IMR-90 (cell line): ENCODE measurements around the gene NAV2. TPM values are rescaled to one million over a fixed set of nuclear protein-coding genes. Genes with fewer than 3 reads are reported as not detected.
A peak's percentile ranks its signal among the peaks of the same experiment; 100 is the strongest.

Experiments used
- ATAC-seq: fragments of 200-7000 bp; cut with Tn5 transposase; 2 replicates; pipeline ENCODE4 v1.9.1; 2020; ENCODE audit warnings: low read depth, mild to moderate bottlenecking, moderate library complexity
- BruUV-seq: library from RNA; stranded (reverse); fragments of 400-500 nt; replicated peaks from 2 replicates; lab custom pipeline; 2021; lab: Mats Ljungman, UMichigan
- CTCF ChIA-PET: fragments of 300-600 bp; formaldehyde crosslinking; extraction: SDS; loops from one replicate; lab custom pipeline; 2021; ENCODE audit warnings: antibody characterized with exemption; lab: Yijun Ruan, JAX
- POLR2A ChIA-PET: fragments of 300-600 bp; sonication (Branson Sonifier 250); formaldehyde crosslinking; loops from one replicate; lab custom pipeline; 2022; ENCODE audit warnings: antibody characterized with exemption; ENCODE audit not compliant: unreplicated experiment; lab: Charles Lee
- DNase-seq: peaks from one replicate; pipeline ENCODE4 v3.0.0; 2013
- H2AFZ ChIP-seq: replicated peaks from 2 replicates; pipeline ENCODE3; 2013; ENCODE audit warnings: low read length, mild to moderate bottlenecking; ENCODE audit not compliant: poor library complexity
- H2AK5ac ChIP-seq: 2 replicates; pipeline ENCODE4 v1.6.1; 2013; ENCODE audit warnings: low read depth, low read length, inconsistent platforms
- H2AK9ac ChIP-seq: replicated peaks from 2 replicates; pipeline ENCODE3; 2013; ENCODE audit warnings: mild to moderate bottlenecking, low read depth, low read length, moderate library complexity; ENCODE audit not compliant: poor library complexity
- H2BK120ac ChIP-seq: 2 replicates; pipeline ENCODE4 v1.6.1; 2013; ENCODE audit warnings: low read depth, low read length, inconsistent platforms
- H2BK15ac ChIP-seq: 3 replicates; pipeline ENCODE4 v1.6.1; 2013; ENCODE audit warnings: low read depth, low read length, inconsistent platforms
- H2BK20ac ChIP-seq: 2 replicates; pipeline ENCODE4 v1.6.1; 2013; ENCODE audit warnings: low read depth, mild to moderate bottlenecking, inconsistent platforms, low read length, moderate library complexity
- H2BK5ac ChIP-seq: 2 replicates; pipeline ENCODE4 v1.6.1; 2013; ENCODE audit warnings: mild to moderate bottlenecking, low read depth, low read length, inconsistent platforms; ENCODE audit not compliant: poor library complexity, severe bottlenecking
- H3K14ac ChIP-seq: replicated peaks from 2 replicates; pipeline ENCODE4 v1.6.1; 2013; ENCODE audit warnings: low read depth, low read length, inconsistent platforms
- H3K18ac ChIP-seq: 2 replicates; pipeline ENCODE4 v1.6.1; 2013; ENCODE audit warnings: low read depth, low read length, control low read depth
- H3K23ac ChIP-seq: 2 replicates; pipeline ENCODE4 v1.6.1; 2013; ENCODE audit warnings: low read depth, low read length, inconsistent platforms
- H3K27ac ChIP-seq: 2 replicates; pipeline ENCODE4 v1.5.1; 2013; ENCODE audit warnings: mild to moderate bottlenecking, control low read depth, low read length; ENCODE audit not compliant: insufficient read depth
- H3K27me3 ChIP-seq: 2 replicates; pipeline ENCODE4 v1.6.1; 2013; ENCODE audit warnings: low read length; ENCODE audit not compliant: control insufficient read depth, insufficient read depth
- H3K36me3 ChIP-seq: 2 replicates; pipeline ENCODE4 v1.6.1; 2013; ENCODE audit warnings: low read length, mixed read lengths; ENCODE audit not compliant: control insufficient read depth, insufficient read depth
- H3K4ac ChIP-seq: 2 replicates; pipeline ENCODE4 v1.6.1; 2013; ENCODE audit warnings: low read depth, low read length, inconsistent platforms
- H3K4me1 ChIP-seq: 2 replicates; pipeline ENCODE4 v1.6.1; 2013; ENCODE audit warnings: low read length, mixed read lengths; ENCODE audit not compliant: control insufficient read depth, insufficient read depth
- H3K4me2 ChIP-seq: 2 replicates; pipeline ENCODE4 v1.6.1; 2013; ENCODE audit warnings: low read depth, mild to moderate bottlenecking, control low read depth, low read length, moderate library complexity
- H3K4me3 ChIP-seq: 2 replicates; pipeline ENCODE4 v1.5.1; 2013; ENCODE audit warnings: low read depth, mild to moderate bottlenecking, control low read depth, low read length, moderate library complexity; ENCODE audit not compliant: insufficient read depth
- H3K56ac ChIP-seq: 2 replicates; pipeline ENCODE4 v1.6.1; 2013; ENCODE audit warnings: low read length, inconsistent platforms; ENCODE audit not compliant: insufficient read depth; ENCODE audit errors: extremely low read depth
- H3K79me1 ChIP-seq, 2 experiments: 2 replicates each; pipeline ENCODE4 v1.6.1; 2013; ENCODE audit warnings: low read length in 2 of 2, inconsistent platforms in 1 of 2, low read depth in 1 of 2
- H3K9ac ChIP-seq: 2 replicates; pipeline ENCODE4 v1.6.1; 2013; ENCODE audit warnings: low read depth, low read length, control low read depth
- H3K9me1 ChIP-seq: 2 replicates; pipeline ENCODE4 v1.6.1; 2013; ENCODE audit warnings: low read length, inconsistent platforms; ENCODE audit not compliant: insufficient read depth
- H3K9me3 ChIP-seq: 2 replicates; pipeline ENCODE4 v1.6.1; 2013; ENCODE audit warnings: low read length; ENCODE audit not compliant: control insufficient read depth, insufficient read depth
- H4K20me1 ChIP-seq: 2 replicates; pipeline ENCODE4 v1.6.1; 2013; ENCODE audit warnings: low read length, inconsistent platforms; ENCODE audit not compliant: insufficient read depth
- H4K5ac ChIP-seq: 2 replicates; pipeline ENCODE4 v1.6.1; 2013; ENCODE audit warnings: mild to moderate bottlenecking, low read depth, low read length, control low read depth
- H4K8ac ChIP-seq, 2 experiments: 2 replicates each; pipeline ENCODE4 v1.6.1; 2013; ENCODE audit warnings: low read depth in 2 of 2, low read length in 2 of 2, control low read depth in 1 of 2, inconsistent platforms in 1 of 2
- H4K91ac ChIP-seq: 2 replicates; pipeline ENCODE4 v1.6.1; 2013; ENCODE audit warnings: low read depth, low read length, inconsistent platforms; ENCODE audit not compliant: insufficient read depth
- CEBPB ChIP-seq: IDR thresholded peaks from 2 replicates; pipeline ENCODE4 v1.6.1; 2012; ENCODE audit warnings: low read depth, low read length, improper control_type of control experiment
- FOS ChIP-seq: fragments of 150-350 bp; IDR thresholded peaks from 2 replicates; pipeline ENCODE4 v1.6.1; 2016; ENCODE audit warnings: low read depth, low read length
- MAZ ChIP-seq: IDR thresholded peaks from 2 replicates; pipeline ENCODE4 v1.6.1; 2012; ENCODE audit warnings: low read depth, mild to moderate bottlenecking, low read length, improper control_type of control experiment, moderate library complexity, borderline replicate concordance
- WGBS, 2 experiments: methylation state at CpG; one replicate each; pipeline versions ENCODE4 v1.1.5 to v1.1.7; 2013; ENCODE audit warnings: missing lambda C conversion rate in 2 of 2; ENCODE audit not compliant: insufficient read length in 1 of 2; ENCODE audit errors: extremely low coverage in 2 of 2; 5-methylcytosine and 5-hydroxymethylcytosine counted together
- dilution Hi-C: fragments of 300-500 bp; cut with HindIII; formaldehyde crosslinking; loops from one replicate; pipeline ENCODE4 v1.14.3; 2018; ENCODE audit warnings: low sequenced_read_pairs; ENCODE audit not compliant: unreplicated experiment
- in situ Hi-C: fragments of 300-500 bp; cut with MboI; formaldehyde crosslinking; loops from 3 replicates; pipeline ENCODE4 v1.14.3; 2019; ENCODE audit warnings: low sequenced_read_pairs, inconsistent platforms, mixed read lengths
- intact Hi-C: fragments of 100-400 bp; cut with micrococcal nuclease; formaldehyde crosslinking; loops from 2 replicates; pipeline ENCODE4 v1.10.0; 2022
- polyA plus RNA-seq, 3 experiments: library from polyadenylated mRNA; depleted of rRNA; stranded (reverse); fragments of >200 nt; gene quantifications; 2 replicates each; pipeline ENCODE4 v1.2.3, GENCODE V29; 2012; ENCODE audit warnings: low replicate concordance in 1 of 3
- total RNA-seq: library from RNA; depleted of rRNA; stranded (reverse); fragments of >200 nt; gene quantifications from 2 replicates; pipeline ENCODE4 v1.2.3, GENCODE V29; 2012
- TF ChIP-seq, protein P1 (sequence below): conservative IDR thresholded peaks from 2 replicates; pipeline ENCODE4 v1.5.1; 2012; ENCODE audit warnings: mild to moderate bottlenecking, low read depth, low read length, improper control_type of control experiment

The NAV2 gene
- total and polyA plus RNA-seq, 2 of the 4 experiments (the other 2 are of a cell fraction), result 4.5 to 12.6 TPM

DNA sequence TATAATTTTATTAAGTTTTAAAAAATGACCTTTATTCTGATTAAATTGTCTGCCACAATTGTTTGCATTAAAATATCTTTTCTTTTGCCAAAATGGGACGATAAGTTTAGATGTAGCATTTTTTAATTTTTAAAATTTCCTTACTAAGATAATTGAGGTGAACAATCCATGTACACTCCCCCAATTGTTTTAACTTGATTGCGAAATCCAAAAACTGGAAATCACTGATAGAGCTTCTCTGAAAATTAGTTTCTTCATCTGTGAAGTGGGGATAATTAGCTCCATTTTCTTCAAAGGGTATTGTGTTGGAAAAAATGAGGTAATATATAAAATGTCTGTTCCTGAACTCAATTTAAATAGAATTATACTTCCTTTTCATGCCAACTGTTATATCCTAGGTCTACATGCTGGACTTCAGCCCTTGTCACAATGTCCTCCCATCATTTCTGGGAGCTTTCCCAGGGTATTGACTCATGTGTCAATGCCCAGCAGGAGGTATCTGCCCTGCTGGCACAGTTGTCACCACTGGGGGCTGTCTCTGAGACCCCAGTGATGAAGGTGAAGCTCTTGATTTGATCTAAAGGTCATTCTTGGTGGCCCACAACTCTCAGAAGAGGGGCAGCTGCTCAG lies 28.7 kb upstream of the NAV2 start:
- H4K91ac ChIP-seq, result 0 out of 2 replicates have a peak overlapping the region, but pooled peaks have one; percentile 4
- in situ Hi-C loops (no loop called here), dilution Hi-C loops (no loop called here), intact Hi-C loops (no loop called here)
- H2BK120ac ChIP-seq, result no peak overlapping the region
- no peak overlapping the region for H2BK5ac ChIP-seq
- no peak overlapping the region for H2AK5ac ChIP-seq
- DNase-seq, result no peak
- peak overlapping the region; percentile 18 for H2AK9ac ChIP-seq
- no CpG with 5 or more reads among the region's 2 CpGs for WGBS, 2 experiments
- POLR2A ChIA-PET, result no interaction called here
- BruUV-seq, result no TSS peak
- no peaks in the 10 kb centered on the region for H3K36me3 ChIP-seq
- H4K8ac ChIP-seq, result no peak overlapping the region
- CTCF ChIA-PET, result no interaction called here
- no peak for ATAC-seq
- no peak overlapping the region for H3K23ac ChIP-seq
- no peaks in the 10 kb centered on the region for H4K20me1 ChIP-seq
- H3K4me3 ChIP-seq, result no peak overlapping the region
- peaks cover 15% of the 10 kb centered on the region for H3K4me1 ChIP-seq
- TF ChIP-seq MAZ (no peak), CEBPB (peak; percentile 93), FOS (no peak)
- TF ChIP-seq, protein P1, sequence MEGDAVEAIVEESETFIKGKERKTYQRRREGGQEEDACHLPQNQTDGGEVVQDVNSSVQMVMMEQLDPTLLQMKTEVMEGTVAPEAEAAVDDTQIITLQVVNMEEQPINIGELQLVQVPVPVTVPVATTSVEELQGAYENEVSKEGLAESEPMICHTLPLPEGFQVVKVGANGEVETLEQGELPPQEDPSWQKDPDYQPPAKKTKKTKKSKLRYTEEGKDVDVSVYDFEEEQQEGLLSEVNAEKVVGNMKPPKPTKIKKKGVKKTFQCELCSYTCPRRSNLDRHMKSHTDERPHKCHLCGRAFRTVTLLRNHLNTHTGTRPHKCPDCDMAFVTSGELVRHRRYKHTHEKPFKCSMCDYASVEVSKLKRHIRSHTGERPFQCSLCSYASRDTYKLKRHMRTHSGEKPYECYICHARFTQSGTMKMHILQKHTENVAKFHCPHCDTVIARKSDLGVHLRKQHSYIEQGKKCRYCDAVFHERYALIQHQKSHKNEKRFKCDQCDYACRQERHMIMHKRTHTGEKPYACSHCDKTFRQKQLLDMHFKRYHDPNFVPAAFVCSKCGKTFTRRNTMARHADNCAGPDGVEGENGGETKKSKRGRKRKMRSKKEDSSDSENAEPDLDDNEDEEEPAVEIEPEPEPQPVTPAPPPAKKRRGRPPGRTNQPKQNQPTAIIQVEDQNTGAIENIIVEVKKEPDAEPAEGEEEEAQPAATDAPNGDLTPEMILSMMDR, result no peak
- H3K79me1 ChIP-seq, result no peaks in the 10 kb centered on the region; a peak in 1 of 4 replicates
- no peak overlapping the region for H3K9ac ChIP-seq
- no peak overlapping the region for H2BK20ac ChIP-seq
- no peak overlapping the region for H3K4ac ChIP-seq
- peaks cover 2% of the 10 kb centered on the region for H3K27me3 ChIP-seq
- H4K5ac ChIP-seq, result no peak overlapping the region
- H2BK15ac ChIP-seq, result no peak overlapping the region; the same call in 2 of the 3 replicates
- no peaks in the 10 kb centered on the region for H3K9me3 ChIP-seq
- peaks cover 10% of the 10 kb centered on the region for H3K9me1 ChIP-seq
- no peak overlapping the region for H2AFZ ChIP-seq
- no peak overlapping the region for H3K27ac ChIP-seq
- H3K4me2 ChIP-seq, result no peak overlapping the region
- no peak overlapping the region for H3K18ac ChIP-seq
- no peak overlapping the region for H3K14ac ChIP-seq
- H3K56ac ChIP-seq, result no peak overlapping the region
